OCI-LY3 (cell line): ENCODE results near the gene CCDC40.
A peak's percentile ranks its signal among the peaks of the same experiment; 100 is the strongest.

Experiments
- H2AFZ ChIP-seq: fragments of 200-600, 300-600 bp; shearing (Covaris generic); 2 replicates; pipeline ENCODE4 v1.6.0; 2014; ENCODE audit warnings: antibody characterized with exemption, low read depth, low read length
- H3K27ac ChIP-seq: fragments of 200-600, 300-600 bp; sonication (generic); 2 replicates; pipeline ENCODE4 v1.5.1; 2014; ENCODE audit warnings: mild to moderate bottlenecking, low read length, moderate library complexity, mixed read lengths
- H3K27me3 ChIP-seq: fragments of 200-600, 300-600 bp; sonication (generic); 2 replicates; pipeline ENCODE4 v1.6.1; 2014; ENCODE audit warnings: low read depth, low read length, mixed read lengths
- H3K36me3 ChIP-seq: fragments of 200-600, 300-600 bp; sonication (generic); replicated peaks from 2 replicates; pipeline ENCODE3; 2014; ENCODE audit warnings: low read depth, low read length, mixed read lengths
- H3K4me1 ChIP-seq: fragments of 300-600, 200-600 bp; sonication (generic); 2 replicates; pipeline ENCODE4 v1.6.1; 2014; ENCODE audit warnings: low read length, mixed read lengths
- H3K4me2 ChIP-seq: fragments of 200-600, 300-600 bp; sonication (generic); 2 replicates; pipeline ENCODE4 v1.6.1; 2014; ENCODE audit warnings: low read length, mixed read lengths
- H3K4me3 ChIP-seq: fragments of 300-600, 200-600 bp; sonication (generic); 2 replicates; pipeline ENCODE4 v1.5.1; 2014; ENCODE audit warnings: antibody characterized with exemption, mild to moderate bottlenecking, low read length, moderate library complexity
- H3K79me2 ChIP-seq: fragments of 300-600, 200-600 bp; shearing (Covaris generic); 2 replicates; pipeline ENCODE4 v1.6.1; 2014; ENCODE audit warnings: mild to moderate bottlenecking, low read length, mixed read lengths
- H3K9ac ChIP-seq: fragments of 300-600, 200-600 bp; shearing (Covaris generic); 2 replicates; pipeline ENCODE4 v1.6.0; 2014; ENCODE audit warnings: mild to moderate bottlenecking, low read length, moderate library complexity
- H3K9me3 ChIP-seq: fragments of 200-600, 300-600 bp; shearing (Covaris generic); 2 replicates; pipeline ENCODE4 v1.6.1; 2014; ENCODE audit warnings: low read length, mixed read lengths; ENCODE audit not compliant: insufficient read depth
- H4K20me1 ChIP-seq: fragments of 200-600, 300-600 bp; sonication (generic); 2 replicates; pipeline ENCODE4 v1.6.1; 2016; ENCODE audit warnings: low read length, mixed read lengths; ENCODE audit not compliant: insufficient read depth
- CTCF ChIP-seq: fragments of 200-600, 300-600 bp; sonication (generic); IDR thresholded peaks from 2 replicates; pipeline ENCODE4 v1.5.1; 2014; ENCODE audit warnings: antibody characterized with exemption, low read length, low read depth
- EZH2phosphoT487 ChIP-seq: fragments of 200-600 bp; shearing (Covaris generic); IDR thresholded peaks from 2 replicates; pipeline ENCODE4 v1.6.1; 2018; ENCODE audit warnings: antibody characterized with exemption, mixed run types, low read depth

CCDC40 gene

DNA sequence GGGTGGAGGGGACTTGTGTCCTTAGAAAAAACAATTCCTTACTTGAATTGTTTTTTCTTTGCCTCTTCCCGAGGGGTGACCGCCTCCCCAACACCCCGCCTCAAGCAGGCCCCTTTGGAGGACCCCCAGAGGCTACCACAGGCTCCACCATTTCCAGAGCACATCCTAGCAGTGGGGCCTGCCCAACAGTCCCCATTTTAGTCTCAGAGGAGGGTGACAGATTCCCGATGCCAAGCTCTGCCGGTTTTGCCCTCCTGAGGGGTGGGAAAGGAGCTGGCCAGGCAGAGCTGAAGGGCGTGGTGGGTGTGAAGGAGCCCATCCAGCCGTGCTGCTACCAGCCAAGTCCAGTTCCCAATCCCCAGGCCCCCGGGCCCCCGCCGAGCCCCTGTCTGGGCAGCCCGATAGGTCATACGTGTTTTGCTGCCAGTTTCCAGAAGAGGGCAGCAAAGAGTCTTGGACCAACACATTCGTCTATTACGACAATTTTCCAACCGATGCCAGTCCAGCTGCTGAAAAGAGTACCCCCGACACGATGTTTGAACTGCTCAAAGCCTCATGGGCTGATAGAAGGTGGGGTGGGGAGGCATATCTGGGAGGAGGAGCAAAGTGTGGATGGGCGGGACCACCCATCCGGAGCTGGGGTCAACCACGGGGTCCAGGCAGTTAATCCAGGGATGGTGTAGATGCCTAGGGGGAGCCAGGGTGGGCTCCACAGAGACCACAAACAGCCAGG lies 46.1 kb downstream of the CCDC40 start:
- Histone ChIP-seq H2AFZ (peak overlapping the region; percentile 81), H3K9me3 (no peaks in the 10 kb centered on the region), H3K4me3 (peak overlapping the region; percentile 73), H3K36me3 (no peaks in the 10 kb centered on the region), H4K20me1 (no peaks in the 10 kb centered on the region), H3K27me3 (peaks cover 3% of the 10 kb centered on the region; the same call in 1 of the 2 replicates), H3K4me1 (peaks cover 6% of the 10 kb centered on the region; the same call in 1 of the 2 replicates), H3K27ac (no peak overlapping the region), H3K4me2 (peak overlapping the region; percentile 84), H3K79me2 (no peaks in the 10 kb centered on the region), H3K9ac (peak overlapping the region; percentile 44)
- TF ChIP-seq EZH2phosphoT487 (no peak), CTCF (peak; percentile 72)

GRCh38 chr17:80083136-80083661 lies 46.8 kb downstream of the CCDC40 start:
- Histone ChIP-seq H3K4me1 (peaks cover 6% of the 10 kb centered on the region; the same call in 1 of the 2 replicates), H3K27ac (no peak overlapping the region), H3K4me2 (peak overlapping the region; percentile 84), H3K9me3 (no peaks in the 10 kb centered on the region), H2AFZ (0 out of 2 replicates have a peak overlapping the region, but pooled peaks have one; percentile 81), H3K9ac (0 out of 2 replicates have a peak overlapping the region, but pooled peaks have one; percentile 44), H3K79me2 (no peaks in the 10 kb centered on the region), H3K4me3 (peak overlapping the region; percentile 73), H4K20me1 (no peaks in the 10 kb centered on the region), H3K36me3 (no peaks in the 10 kb centered on the region), H3K27me3 (peaks cover 3% of the 10 kb centered on the region; the same call in 1 of the 2 replicates)
- TF ChIP-seq CTCF (no peak), EZH2phosphoT487 (no peak)

DNA sequence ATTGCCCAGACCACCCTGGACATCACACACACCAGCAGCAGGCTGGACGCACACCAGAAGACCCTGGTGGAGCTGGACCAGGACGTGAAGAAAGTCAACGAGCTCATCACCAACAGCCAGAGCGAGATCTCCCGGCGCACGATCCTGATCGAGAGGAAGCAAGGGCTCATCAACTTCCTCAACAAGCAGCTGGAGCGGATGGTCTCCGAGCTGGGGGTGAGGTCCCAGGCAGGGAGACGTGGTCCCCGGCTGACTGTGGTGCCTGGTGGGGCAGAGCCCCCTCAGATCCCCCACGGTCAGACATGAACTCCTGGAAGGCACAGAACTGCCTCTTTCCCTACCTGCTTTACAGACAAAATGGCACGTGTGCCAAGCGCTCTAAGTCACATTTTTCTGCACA lies 48.3 kb downstream of the CCDC40 start:
- Histone ChIP-seq H3K4me3 (no peak overlapping the region), H3K4me2 (no peak overlapping the region), H3K27me3 (peaks cover 3% of the 10 kb centered on the region; the same call in 1 of the 2 replicates), H3K27ac (no peak overlapping the region), H3K79me2 (no peaks in the 10 kb centered on the region), H3K4me1 (peaks cover 6% of the 10 kb centered on the region; the same call in 1 of the 2 replicates), H4K20me1 (no peaks in the 10 kb centered on the region), H3K36me3 (no peaks in the 10 kb centered on the region), H3K9me3 (no peaks in the 10 kb centered on the region), H2AFZ (no peak overlapping the region), H3K9ac (no peak overlapping the region)
- TF ChIP-seq CTCF (no peak), EZH2phosphoT487 (no peak)

GRCh38 chr17:80086081-80086480 lies 49.6 kb downstream of the CCDC40 start:
- no peak overlapping the region for H3K9ac ChIP-seq
- TF ChIP-seq EZH2phosphoT487: no peak

More at GRCh38 chr17:80086081-80086480, 49.6 kb downstream of the CCDC40 start:
- Histone ChIP-seq H3K4me3 (no peak overlapping the region), H3K4me2 (no peak overlapping the region), H3K36me3 (no peaks in the 10 kb centered on the region), H3K27me3 (peaks cover 3% of the 10 kb centered on the region; the same call in 1 of the 2 replicates), H3K79me2 (no peaks in the 10 kb centered on the region), H3K27ac (no peak overlapping the region), H2AFZ (no peak overlapping the region), H4K20me1 (no peaks in the 10 kb centered on the region), H3K4me1 (peaks cover 6% of the 10 kb centered on the region; the same call in 1 of the 2 replicates), H3K9me3 (no peaks in the 10 kb centered on the region)
